NCI-H510A (cell line): ENCODE measurements around the gene RAB19.
"Not testable (repeated sequence)": the region's sequence is repeated elsewhere in the genome, so short reads cannot be mapped to it uniquely, and the experiment has no call there.

Source experiments
- DNase-seq: peaks from one replicate; lab custom pipeline; 2025; lab: John Stamatoyannopoulos, UW

The RAB19 gene

GRCh38 chr7:140453785-140454656 lies 50.2 kb downstream of the RAB19 start:
- DNase-seq, result not testable (repeated sequence)

GRCh38 chr7:140454657-140455015 lies 50.8 kb downstream of the RAB19 start:
- DNase-seq, result no peak

- DNase-seq, result no peak
Observed at GRCh38 chr7:140455743-140456142, 51.9 kb downstream of the RAB19 start.

GRCh38 chr7:140456551-140457051 lies 52.7 kb downstream of the RAB19 start:
- DNase-seq, result no peak

GRCh38 chr7:140458201-140458600 lies 54.3 kb downstream of the RAB19 start:
- DNase-seq, result no peak

- DNase-seq, result no peak
Observed at GRCh38 chr7:140458916-140459315, 55.1 kb downstream of the RAB19 start.

GRCh38 chr7:140463111-140463510 lies 59.3 kb downstream of the RAB19 start:
- no peak for DNase-seq

- DNase-seq, result peak; percentile 26
Observed at GRCh38 chr7:140475747-140476333, 72.0 kb downstream of the RAB19 start.

GRCh38 chr7:140476698-140477261 lies 72.9 kb downstream of the RAB19 start:
- no peak for DNase-seq
